ENCODE measurements around the gene NOD2. TPM values are rescaled to one million over a fixed set of nuclear protein-coding genes. Genes with fewer than 3 reads are reported as not detected.
A peak's percentile ranks its signal among the peaks of the same experiment; 100 is the strongest.

The NOD2 gene
- total RNA-seq: 4.5 TPM
- long read RNA-seq, partial matches to known transcripts: 1 of 3 reads
- long read RNA-seq, other reads (novel, unspliced or antisense): 2 of 3 reads

- no peak for DNase-seq (ENCODE audit: low spot score)
These were observed at the start of gene NOD2 for GRCh38 chr16:50692999-50693781. TSS of gene NOD2 (plus strand) at chr16:50693606. CDS start at chr16:50699496, 5,890 bp downstream.

GRCh38 chr16:50644245-50644644 is 49.2 kb upstream of the NOD2 start:
- DNase-seq (ENCODE audit: low spot score): no peak

GRCh38 chr16:50644729-50645128 is 48.7 kb upstream of the NOD2 start:
- no peak for DNase-seq (ENCODE audit: low spot score)

- DNase-seq (ENCODE audit: low spot score): no peak
These were observed 47.7 kb upstream of the NOD2 start for GRCh38 chr16:50645563-50646220.

- DNase-seq (ENCODE audit: low spot score): no peak
These were observed 47.1 kb upstream of the NOD2 start for GRCh38 chr16:50646345-50646744.

- DNase-seq (ENCODE audit: low spot score): no peak
These were observed 41.5 kb upstream of the NOD2 start for GRCh38 chr16:50651835-50652438.

- DNase-seq (ENCODE audit: low spot score): no peak
These were observed 40.5 kb upstream of the NOD2 start for GRCh38 chr16:50652836-50653425.

- no peak for DNase-seq (ENCODE audit: low spot score)
These were observed 39.5 kb upstream of the NOD2 start for GRCh38 chr16:50653633-50654519.

GRCh38 chr16:50655558-50656055 is 37.8 kb upstream of the NOD2 start:
- DNase-seq (ENCODE audit: low spot score): no peak

GRCh38 chr16:50657241-50657640 is 36.2 kb upstream of the NOD2 start:
- DNase-seq (ENCODE audit: low spot score): no peak

GRCh38 chr16:50659806-50660205 is 33.6 kb upstream of the NOD2 start:
- DNase-seq (ENCODE audit: low spot score): no peak

GRCh38 chr16:50662306-50662940 is 31.0 kb upstream of the NOD2 start:
- no peak for DNase-seq (ENCODE audit: low spot score)

- DNase-seq (ENCODE audit: low spot score): no peak
These were observed 29.1 kb upstream of the NOD2 start for GRCh38 chr16:50664270-50664669.

- DNase-seq (ENCODE audit: low spot score): peak; percentile 94
These were observed 28.1 kb upstream of the NOD2 start for GRCh38 chr16:50665128-50665878.

- DNase-seq (ENCODE audit: low spot score): no peak
These were observed 26.5 kb upstream of the NOD2 start for GRCh38 chr16:50666658-50667496.

- no peak for DNase-seq (ENCODE audit: low spot score)
These were observed 25.7 kb upstream of the NOD2 start for GRCh38 chr16:50667497-50668367.

GRCh38 chr16:50668368-50669008 is 24.9 kb upstream of the NOD2 start:
- no peak for DNase-seq (ENCODE audit: low spot score)
